Measurements from ENCODE around the gene SH3BGRL3.
"Not testable (repeated sequence)": the region's sequence is repeated elsewhere in the genome, so short reads cannot be mapped to it uniquely, and the experiment has no call there.

The SH3BGRL3 gene

DNA sequence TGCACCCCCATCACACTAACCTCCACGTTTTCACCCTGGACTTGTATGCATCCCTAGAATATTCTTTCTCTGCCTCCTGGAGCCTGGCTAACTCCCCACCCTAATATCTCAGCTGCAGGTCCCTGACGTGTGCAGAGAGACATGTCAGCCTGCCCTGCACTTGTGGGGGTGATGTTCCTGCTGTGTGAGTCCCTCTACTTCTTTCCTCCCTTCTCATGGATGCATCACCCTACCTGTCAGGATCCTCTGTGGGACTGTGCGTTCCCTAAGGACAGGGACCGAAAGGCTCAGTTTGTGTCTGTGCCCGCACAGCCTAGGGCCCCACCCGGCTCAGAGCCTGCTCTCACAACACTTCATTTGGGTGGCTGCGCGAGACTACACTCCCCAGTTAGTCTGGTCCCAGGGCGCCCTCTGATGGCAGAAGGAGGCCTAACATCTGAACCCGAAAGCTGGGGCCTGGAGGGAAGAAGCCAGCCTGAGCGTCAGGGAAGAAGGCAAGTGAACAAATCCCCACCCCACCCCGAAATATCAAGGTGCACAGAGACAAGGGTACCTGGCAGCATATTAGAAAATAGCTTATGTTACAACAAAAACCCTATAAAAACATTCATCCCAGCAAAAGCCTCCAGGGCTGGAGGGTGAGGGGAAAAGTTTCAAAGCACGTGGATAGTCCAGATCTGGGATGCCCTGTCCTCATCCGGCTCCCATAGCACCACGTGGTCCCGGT, 41.6 kb downstream of the SH3BGRL3 start:
- H3K36me3 ChIP-seq (ENCODE audit: control insufficient read depth, insufficient read depth, low read length): peaks cover 40% of the 10 kb centered on the region
- peaks cover 13% of the 10 kb centered on the region for H3K4me1 ChIP-seq (ENCODE audit: control insufficient read depth, insufficient read depth, low read length)
- H3K9me3 ChIP-seq (ENCODE audit: control insufficient read depth, insufficient read depth, low read length): no peaks in the 10 kb centered on the region
- H3K9ac ChIP-seq (ENCODE audit: low read depth, low read length): no peak overlapping the region
- H3K4me3 ChIP-seq (ENCODE audit: low read depth, low read length): no peak overlapping the region
- H3K27me3 ChIP-seq (ENCODE audit: control insufficient read depth, insufficient read depth, low read length): no peaks in the 10 kb centered on the region
- no peak overlapping the region for H3K27ac ChIP-seq (ENCODE audit: low read depth, low read length)

DNA sequence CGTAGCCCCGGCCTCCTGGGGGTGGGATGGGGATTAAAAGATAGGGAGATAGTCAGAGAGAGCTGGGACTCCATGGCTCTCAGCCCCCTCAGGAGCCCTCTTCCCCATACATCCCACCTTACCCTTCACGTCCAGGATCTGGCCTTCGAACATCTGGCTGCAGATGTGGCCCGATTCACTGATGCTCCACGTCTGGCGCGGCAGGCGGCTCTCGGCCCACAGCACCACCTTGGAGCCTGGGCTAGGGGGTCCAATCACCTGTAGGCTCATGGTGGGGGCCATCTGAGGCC, 42.1 kb downstream of the SH3BGRL3 start:
- H3K9ac ChIP-seq (ENCODE audit: low read depth, low read length): no peak overlapping the region
- no peak overlapping the region for H3K27ac ChIP-seq (ENCODE audit: low read depth, low read length)
- H3K27me3 ChIP-seq (ENCODE audit: control insufficient read depth, insufficient read depth, low read length): no peaks in the 10 kb centered on the region
- H3K4me1 ChIP-seq (ENCODE audit: control insufficient read depth, insufficient read depth, low read length): peaks cover 13% of the 10 kb centered on the region
- H3K36me3 ChIP-seq (ENCODE audit: control insufficient read depth, insufficient read depth, low read length): peaks cover 44% of the 10 kb centered on the region
- H3K4me3 ChIP-seq (ENCODE audit: low read depth, low read length): no peak overlapping the region
- H3K9me3 ChIP-seq (ENCODE audit: control insufficient read depth, insufficient read depth, low read length): no peaks in the 10 kb centered on the region

DNA sequence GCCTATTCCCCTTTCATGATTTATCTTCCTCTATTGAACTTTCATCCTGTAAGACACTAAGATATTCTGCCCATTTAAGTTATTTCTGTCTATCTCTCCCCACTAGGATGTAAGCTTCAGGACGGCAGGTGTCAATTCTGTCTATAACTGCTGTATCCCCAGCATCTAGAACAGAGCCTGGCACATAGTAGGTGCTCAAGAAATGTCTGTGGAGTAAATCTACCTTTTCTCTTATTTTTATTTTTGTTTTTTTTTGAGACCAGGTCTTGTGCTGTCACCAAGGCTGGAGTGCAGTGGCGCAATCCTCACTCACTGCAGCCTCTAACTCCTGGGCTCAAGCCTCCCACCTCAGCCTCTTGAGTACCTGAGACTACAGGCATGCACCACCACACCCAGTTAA, 43.5 kb downstream of the SH3BGRL3 start:
- Histone ChIP-seq H3K36me3 (ENCODE audit: control insufficient read depth, insufficient read depth, low read length) (peaks cover 49% of the 10 kb centered on the region), H3K9ac (ENCODE audit: low read depth, low read length) (no peak overlapping the region), H3K4me1 (ENCODE audit: control insufficient read depth, insufficient read depth, low read length) (0 out of 2 replicates have a peak, but pooled peaks cover 2% of the 10 kb centered on the region), H3K27me3 (ENCODE audit: control insufficient read depth, insufficient read depth, low read length) (no peaks in the 10 kb centered on the region), H3K4me3 (ENCODE audit: low read depth, low read length) (no peak overlapping the region), H3K27ac (ENCODE audit: low read depth, low read length) (no peak overlapping the region), H3K9me3 (ENCODE audit: control insufficient read depth, insufficient read depth, low read length) (no peaks in the 10 kb centered on the region)

DNA sequence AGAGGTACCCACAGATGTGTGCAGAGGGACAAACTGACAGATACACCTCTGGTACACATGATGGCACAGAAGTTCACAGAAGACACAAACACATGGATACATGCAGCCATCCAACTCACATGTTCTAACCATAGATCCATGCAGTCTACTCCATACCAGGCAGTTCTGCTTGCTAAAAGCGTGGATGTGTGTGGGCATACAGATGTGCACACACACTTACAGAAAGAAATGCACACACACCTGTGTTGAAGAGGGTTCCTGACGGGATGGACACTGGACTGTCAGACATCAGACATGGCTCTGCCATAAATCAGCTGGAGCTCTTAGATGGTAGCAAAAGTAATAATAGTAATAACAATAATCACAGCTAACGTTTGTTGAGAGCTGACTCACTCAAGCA, 44.7 kb downstream of the SH3BGRL3 start:
- H3K4me3 ChIP-seq (ENCODE audit: low read depth, low read length): no peak overlapping the region
- H3K9ac ChIP-seq (ENCODE audit: low read depth, low read length): no peak overlapping the region
- peaks cover 50% of the 10 kb centered on the region for H3K36me3 ChIP-seq (ENCODE audit: control insufficient read depth, insufficient read depth, low read length)
- H3K27me3 ChIP-seq (ENCODE audit: control insufficient read depth, insufficient read depth, low read length): no peaks in the 10 kb centered on the region
- H3K4me1 ChIP-seq (ENCODE audit: control insufficient read depth, insufficient read depth, low read length): no peaks in the 10 kb centered on the region
- H3K27ac ChIP-seq (ENCODE audit: low read depth, low read length): no peak overlapping the region
- no peaks in the 10 kb centered on the region for H3K9me3 ChIP-seq (ENCODE audit: control insufficient read depth, insufficient read depth, low read length)

DNA sequence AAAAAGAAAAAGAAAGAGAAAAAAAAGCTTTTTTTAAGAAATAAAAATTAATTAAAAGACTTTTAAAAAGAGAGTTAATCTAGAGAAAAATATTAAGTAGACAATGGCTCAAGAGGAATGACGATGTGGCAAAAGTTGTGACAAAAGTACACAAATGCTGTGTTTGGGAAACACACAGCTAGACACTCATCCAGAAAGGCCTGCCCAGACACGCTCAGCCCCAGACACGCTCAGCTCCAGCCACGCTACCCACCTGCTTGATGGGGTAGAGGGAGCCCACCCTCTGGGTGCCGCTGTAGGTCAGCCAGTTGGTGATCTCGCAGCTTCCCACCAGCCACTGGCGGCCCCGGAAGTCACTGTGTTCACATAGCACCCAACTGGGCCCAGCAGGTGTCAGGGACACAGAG, 48.1 kb downstream of the SH3BGRL3 start:
- H3K27ac ChIP-seq (ENCODE audit: low read depth, low read length): no peak overlapping the region
- no peaks in the 10 kb centered on the region for H3K9me3 ChIP-seq (ENCODE audit: control insufficient read depth, insufficient read depth, low read length)
- no peaks in the 10 kb centered on the region for H3K4me1 ChIP-seq (ENCODE audit: control insufficient read depth, insufficient read depth, low read length)
- no peaks in the 10 kb centered on the region for H3K27me3 ChIP-seq (ENCODE audit: control insufficient read depth, insufficient read depth, low read length)
- peaks cover 54% of the 10 kb centered on the region for H3K36me3 ChIP-seq (ENCODE audit: control insufficient read depth, insufficient read depth, low read length)
- no peak overlapping the region for H3K4me3 ChIP-seq (ENCODE audit: low read depth, low read length)
- H3K9ac ChIP-seq (ENCODE audit: low read depth, low read length): no peak overlapping the region

DNA sequence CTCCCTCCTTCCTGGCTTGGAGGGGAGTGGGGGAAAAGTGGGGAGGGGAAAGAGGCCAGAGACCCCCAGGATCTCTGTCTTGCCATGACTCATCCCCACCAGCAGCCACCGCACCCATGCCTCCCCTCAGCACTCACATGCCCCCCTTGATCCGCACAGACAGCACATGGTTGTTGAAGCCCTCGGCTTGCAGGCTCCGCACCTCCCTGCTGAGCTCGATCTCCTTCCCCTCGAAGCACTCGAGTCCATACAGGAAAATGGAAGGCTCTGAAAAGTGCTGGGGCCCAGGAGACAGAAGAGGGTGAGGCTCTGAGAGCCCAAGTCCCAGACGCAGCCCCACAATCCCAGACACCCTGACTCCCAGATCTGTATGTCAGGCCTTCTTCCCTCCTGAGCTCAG, 48.7 kb downstream of the SH3BGRL3 start:
- no peaks in the 10 kb centered on the region for H3K9me3 ChIP-seq (ENCODE audit: control insufficient read depth, insufficient read depth, low read length)
- peaks cover 47% of the 10 kb centered on the region for H3K36me3 ChIP-seq (ENCODE audit: control insufficient read depth, insufficient read depth, low read length)
- H3K27ac ChIP-seq (ENCODE audit: low read depth, low read length): no peak overlapping the region
- H3K4me3 ChIP-seq (ENCODE audit: low read depth, low read length): no peak overlapping the region
- no peaks in the 10 kb centered on the region for H3K27me3 ChIP-seq (ENCODE audit: control insufficient read depth, insufficient read depth, low read length)
- no peak overlapping the region for H3K9ac ChIP-seq (ENCODE audit: low read depth, low read length)
- H3K4me1 ChIP-seq (ENCODE audit: control insufficient read depth, insufficient read depth, low read length): no peaks in the 10 kb centered on the region

DNA sequence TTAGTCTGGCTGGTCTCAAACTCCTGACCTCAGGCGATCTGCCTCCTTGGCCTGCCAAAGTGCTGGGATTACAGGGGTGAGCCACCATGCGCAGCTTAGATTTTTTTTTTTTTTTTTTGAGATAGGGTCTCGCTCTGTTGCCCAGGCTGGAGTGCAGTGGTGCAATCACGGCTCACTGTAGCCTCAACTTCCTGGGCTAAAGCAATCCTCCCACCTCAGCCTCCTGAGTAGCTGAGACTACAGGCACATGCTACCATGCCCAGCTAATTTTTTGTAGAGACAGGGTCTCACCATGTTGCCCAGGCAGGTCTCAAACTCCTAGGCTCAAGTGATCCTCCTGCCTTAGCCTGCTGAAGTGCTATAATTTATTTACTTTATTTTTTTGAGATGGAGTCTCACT, 49.5 kb downstream of the SH3BGRL3 start:
- not testable (repeated sequence) for H3K27ac ChIP-seq (ENCODE audit: low read depth, low read length); H3K9me3 ChIP-seq (ENCODE audit: control insufficient read depth, insufficient read depth, low read length)
- peaks cover 40% of the 10 kb centered on the region for H3K36me3 ChIP-seq (ENCODE audit: control insufficient read depth, insufficient read depth, low read length)

DNA sequence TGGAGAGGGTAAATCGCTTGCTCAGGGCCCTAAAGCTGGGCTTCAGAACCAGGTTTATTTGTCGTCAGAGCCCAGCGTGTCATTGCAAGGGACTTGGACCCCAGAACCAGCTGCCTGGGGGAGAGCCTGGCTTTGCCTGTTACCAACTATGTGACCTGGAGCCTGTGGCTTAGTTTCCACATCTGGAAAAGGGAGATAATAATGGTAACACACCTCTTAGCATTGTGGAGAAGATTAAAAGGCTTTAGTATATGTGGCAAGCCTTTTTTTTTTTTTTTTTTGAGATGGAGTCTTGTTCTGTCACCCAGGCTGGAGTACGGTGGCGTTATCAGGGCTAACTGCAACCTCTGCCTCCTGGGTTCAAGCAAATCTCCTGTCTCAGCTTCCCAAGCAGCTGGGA, 50.4 kb downstream of the SH3BGRL3 start:
- no peak overlapping the region for H3K9ac ChIP-seq (ENCODE audit: low read depth, low read length)
- H3K27me3 ChIP-seq (ENCODE audit: control insufficient read depth, insufficient read depth, low read length): no peaks in the 10 kb centered on the region
- no peak overlapping the region for H3K27ac ChIP-seq (ENCODE audit: low read depth, low read length)

More for the DNA sequence above, 49.5 kb downstream of the SH3BGRL3 start:
- H3K9ac ChIP-seq (ENCODE audit: low read depth, low read length); H3K27me3 ChIP-seq (ENCODE audit: control insufficient read depth, insufficient read depth, low read length); H3K4me1 ChIP-seq (ENCODE audit: control insufficient read depth, insufficient read depth, low read length); H3K4me3 ChIP-seq (ENCODE audit: low read depth, low read length): not testable (repeated sequence)

More for the DNA sequence above, 50.4 kb downstream of the SH3BGRL3 start:
- peaks cover 33% of the 10 kb centered on the region for H3K36me3 ChIP-seq (ENCODE audit: control insufficient read depth, insufficient read depth, low read length)
- H3K9me3 ChIP-seq (ENCODE audit: control insufficient read depth, insufficient read depth, low read length): no peaks in the 10 kb centered on the region
- no peaks in the 10 kb centered on the region for H3K4me1 ChIP-seq (ENCODE audit: control insufficient read depth, insufficient read depth, low read length)
- no peak overlapping the region for H3K4me3 ChIP-seq (ENCODE audit: low read depth, low read length)

Data from HUES48 (cell line).